NCI-H1417 (cell line): Measurements from ENCODE around the gene EPHA3.

ENCODE experiments used
- DNase-seq, 3 experiments: peaks; one replicate each; lab custom pipeline; 2025; lab: John Stamatoyannopoulos, UW

Gene EPHA3

GRCh38 chr3:89227634-89228033 lies 120.2 kb downstream of the EPHA3 start:
- DNase-seq = no peak

DNA sequence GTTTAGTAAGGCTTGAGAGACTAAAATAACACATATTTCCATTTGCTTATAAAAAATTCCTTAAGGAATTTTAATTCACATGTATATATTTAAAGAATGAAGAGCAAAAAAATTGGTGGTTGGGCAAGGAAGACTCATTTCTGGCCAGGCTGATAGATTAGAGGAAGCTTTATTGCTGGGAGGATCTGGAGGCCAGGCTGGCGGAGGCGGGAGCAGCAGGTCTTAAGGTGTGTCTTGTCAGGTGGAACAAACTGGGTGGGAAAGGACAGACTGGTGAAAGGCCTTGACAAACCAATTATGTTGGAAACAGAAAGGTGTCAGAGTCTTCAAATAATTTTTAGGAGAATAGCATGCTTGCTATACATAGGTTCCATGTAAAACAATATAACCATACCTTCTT lies 124.7 kb downstream of the EPHA3 start:
- no peak for DNase-seq

DNA sequence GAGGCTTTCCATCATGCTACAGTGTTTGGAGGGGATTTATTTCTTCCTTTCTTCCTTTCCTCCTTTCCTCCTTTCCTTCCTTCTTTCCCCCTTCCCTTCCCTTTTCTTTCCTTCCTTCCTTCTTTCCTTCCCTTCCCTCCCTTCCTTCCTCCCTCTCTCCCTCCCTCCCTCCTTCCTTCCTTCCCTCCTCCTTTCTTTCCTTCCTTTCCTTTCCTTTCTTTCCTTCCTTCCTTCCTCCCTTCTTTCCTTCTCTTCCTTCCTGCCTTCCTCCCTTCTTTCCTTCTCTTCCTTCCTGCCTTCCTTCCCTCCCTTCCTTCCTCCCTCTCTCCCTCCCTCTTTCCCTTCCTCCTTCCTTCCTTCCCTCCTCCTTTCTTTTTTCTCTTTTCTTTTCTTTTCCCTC lies 127.2 kb downstream of the EPHA3 start:
- no peak for DNase-seq

GRCh38 chr3:89238846-89239245 lies 131.4 kb downstream of the EPHA3 start:
- no peak for DNase-seq

DNA sequence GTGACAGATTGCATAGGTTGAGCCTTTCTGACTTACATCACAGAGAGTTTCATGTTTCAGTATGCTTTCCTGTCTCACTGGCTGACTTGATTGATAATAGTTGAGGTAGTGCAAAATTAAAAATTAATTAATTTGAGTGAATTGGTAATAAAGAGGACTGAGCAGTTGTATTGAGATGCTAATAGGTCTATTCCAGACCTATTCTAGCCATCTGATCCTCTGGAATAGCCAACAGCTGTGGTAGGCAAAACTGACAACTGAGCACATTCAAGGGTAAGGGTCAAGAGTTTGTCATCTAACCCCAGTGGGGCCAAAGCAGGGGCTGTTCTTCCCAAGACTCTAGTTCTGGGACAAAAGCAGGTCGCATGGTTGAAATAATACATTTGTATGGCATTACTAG lies 132.4 kb downstream of the EPHA3 start:
- no peak for DNase-seq

DNA sequence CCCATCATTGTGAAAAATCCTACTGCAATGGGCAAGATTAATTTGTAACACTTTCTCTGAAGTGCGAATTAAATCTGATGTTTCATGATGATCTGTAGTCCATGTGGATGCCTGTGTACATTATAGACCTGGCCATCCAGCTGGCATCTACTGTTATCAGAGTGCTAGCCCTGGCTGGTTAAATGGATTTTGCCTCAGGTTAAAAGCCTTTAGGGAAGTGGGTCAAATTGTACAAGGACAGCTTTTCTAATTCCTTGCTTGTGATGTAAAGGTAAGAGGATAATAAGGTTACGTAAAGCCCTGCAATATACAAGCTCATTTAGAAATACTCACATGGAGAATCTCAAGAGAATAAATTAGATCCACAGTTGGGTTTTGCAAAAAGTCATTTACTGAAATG lies 138.2 kb downstream of the EPHA3 start:
- peak in 2 of 3 experiments; percentile 45 to 82 for DNase-seq

DNA sequence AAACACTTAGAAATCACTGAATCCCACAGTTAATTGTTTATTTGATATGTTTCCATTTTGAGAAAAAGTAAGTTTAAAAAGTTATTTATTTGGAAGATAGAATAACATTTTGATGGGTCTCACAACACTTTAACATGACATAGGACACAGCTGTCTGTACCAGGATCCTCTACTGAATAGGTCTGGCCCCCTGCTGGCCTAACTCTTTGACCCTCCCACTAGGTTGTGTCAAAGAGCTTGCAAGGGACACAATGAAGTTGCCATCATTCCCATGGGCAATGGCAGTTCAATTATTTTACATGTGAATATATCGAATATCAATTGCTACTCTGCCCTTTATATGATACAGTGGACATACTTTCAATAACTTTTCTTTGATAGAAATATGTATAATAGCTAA lies 138.9 kb downstream of the EPHA3 start:
- no peak for DNase-seq

- peak in 1 of 3 experiments; percentile 37 for DNase-seq
Observed at GRCh38 chr3:89250742-89251141, 143.3 kb downstream of the EPHA3 start.

- no peak for DNase-seq
Observed at GRCh38 chr3:89252016-89252415, 144.6 kb downstream of the EPHA3 start.

DNA sequence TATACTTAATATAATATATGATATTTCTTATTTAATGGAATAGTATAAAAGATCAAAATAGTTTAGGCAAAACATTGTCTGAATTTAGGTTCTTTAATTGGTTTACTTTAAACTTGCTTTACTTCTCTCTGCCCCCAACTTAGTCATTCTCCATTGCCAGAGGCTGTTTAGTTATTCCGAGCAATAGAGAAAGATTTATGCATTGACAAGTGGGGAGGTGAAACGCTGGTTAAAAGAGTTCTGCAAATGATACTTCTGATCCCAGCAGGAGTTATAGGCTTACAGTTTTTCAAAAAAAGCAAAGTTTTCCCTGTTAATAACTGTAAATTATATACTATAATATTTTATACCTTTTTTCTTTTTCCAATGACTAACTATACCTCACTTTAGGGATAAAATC lies 145.4 kb downstream of the EPHA3 start:
- DNase-seq = peak in 1 of 3 experiments; percentile 76

DNA sequence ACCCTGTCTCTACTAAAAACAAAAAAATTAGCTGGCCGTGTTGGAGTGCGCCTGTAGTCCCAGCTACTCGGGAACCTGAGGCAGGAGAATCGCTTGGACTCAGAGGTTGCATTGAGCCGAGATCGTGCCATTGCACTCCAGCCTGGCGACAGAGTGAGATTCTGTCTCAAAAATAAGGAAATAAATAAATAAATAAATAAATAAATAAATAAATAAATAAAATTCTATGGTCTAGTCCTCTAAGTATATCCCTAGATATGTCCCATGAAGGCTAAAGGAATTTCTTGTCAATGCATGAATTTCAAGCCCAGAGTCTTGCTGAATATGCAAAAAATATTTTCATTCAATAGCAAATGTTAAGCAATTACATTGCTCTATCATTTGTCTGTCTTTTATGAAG lies 149.0 kb downstream of the EPHA3 start:
- DNase-seq = no peak

DNA sequence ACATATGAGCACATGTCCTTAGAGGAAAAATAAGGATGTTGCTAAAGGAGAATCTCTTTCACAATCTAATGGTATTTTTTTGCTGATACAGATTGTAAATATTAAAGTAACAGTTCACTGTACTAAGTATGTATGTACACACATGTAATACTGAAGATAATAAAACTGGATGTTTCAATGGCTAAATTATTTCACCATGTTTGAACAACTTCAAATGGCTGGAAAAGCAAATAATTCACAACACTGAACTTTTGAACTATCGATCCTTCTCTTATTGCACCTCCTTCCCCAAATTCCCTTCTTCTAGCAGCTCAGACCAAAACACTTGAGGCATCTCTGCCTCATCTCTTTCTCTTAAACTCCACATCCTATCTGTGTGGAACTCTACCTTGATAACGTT lies 149.5 kb downstream of the EPHA3 start:
- DNase-seq = no peak

GRCh38 chr3:89260721-89261120 lies 153.3 kb downstream of the EPHA3 start:
- no peak for DNase-seq

- DNase-seq = no peak
Observed at GRCh38 chr3:89261673-89262072, 154.3 kb downstream of the EPHA3 start.

DNA sequence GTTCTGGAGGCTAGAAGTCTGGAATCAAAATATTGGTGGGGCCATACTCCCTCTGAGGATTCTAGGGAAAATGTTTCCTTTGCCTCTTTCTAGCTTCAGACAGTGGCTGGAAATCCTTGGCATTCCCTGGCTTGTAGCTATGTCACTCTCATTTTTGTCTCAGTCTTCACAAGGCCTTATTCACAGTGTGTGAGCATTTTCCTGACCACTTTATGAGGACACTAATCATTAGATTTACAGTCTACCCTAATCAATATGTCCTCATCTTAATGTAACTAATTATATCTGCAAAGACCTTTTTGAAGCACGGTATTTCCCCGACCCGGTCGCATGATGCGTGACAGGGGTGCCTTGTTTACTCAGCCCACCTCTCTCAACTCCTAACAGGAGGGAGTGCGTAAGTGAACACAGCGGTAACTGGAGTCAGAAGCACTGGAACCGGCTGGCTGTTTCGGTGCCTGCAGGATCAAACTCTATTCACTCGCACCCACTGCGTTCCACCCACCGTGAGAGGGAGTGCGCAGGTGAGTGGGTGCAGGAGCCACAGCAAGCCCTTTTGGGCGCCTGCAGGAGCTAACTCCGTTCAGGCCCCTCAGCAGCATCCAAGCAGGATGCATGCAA lies 155.0 kb downstream of the EPHA3 start:
- no peak for DNase-seq

DNA sequence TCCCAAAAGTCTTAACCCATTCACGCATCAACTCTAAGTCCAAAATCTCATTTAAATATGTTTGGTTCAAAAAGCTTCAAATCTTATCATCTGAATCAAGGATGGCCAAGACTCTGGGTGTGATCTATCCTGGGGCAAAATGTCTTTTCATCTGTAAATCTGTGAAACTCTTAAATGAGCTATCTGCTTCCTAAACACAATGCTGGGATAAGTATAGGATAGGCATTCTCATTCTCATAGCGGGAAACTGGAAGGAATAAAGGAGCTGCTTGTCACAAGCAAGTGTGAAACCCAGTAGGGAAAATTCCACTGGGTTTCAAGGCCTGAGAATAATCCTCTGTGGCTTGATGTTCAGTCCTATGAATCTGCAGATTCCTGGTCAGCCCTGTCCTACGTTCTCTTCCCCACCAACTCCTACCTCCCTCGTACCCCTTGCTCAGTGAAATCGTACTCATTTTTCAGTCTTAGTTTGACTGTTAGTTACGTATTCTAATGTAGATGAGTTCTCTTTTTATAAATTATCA lies 156.7 kb downstream of the EPHA3 start:
- DNase-seq = no peak

DNA sequence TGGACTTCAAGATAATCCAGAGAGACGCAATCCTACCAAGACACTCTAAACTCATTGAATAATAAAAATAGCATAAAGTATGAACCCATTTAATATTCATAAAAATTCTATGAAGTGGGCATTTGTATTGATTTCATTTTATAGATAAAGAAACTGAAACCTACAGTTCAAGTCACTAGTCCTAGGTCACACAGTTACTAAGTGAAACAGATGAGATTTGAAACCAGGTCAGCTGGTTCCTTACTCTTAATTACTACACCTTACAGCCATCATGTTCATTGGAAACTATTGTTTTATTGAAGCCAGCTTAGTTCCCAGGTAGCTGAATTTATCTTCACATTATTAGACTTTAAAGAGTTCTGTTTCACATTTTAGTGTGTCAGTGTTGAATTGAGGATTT lies 158.7 kb downstream of the EPHA3 start:
- no peak for DNase-seq

DNA sequence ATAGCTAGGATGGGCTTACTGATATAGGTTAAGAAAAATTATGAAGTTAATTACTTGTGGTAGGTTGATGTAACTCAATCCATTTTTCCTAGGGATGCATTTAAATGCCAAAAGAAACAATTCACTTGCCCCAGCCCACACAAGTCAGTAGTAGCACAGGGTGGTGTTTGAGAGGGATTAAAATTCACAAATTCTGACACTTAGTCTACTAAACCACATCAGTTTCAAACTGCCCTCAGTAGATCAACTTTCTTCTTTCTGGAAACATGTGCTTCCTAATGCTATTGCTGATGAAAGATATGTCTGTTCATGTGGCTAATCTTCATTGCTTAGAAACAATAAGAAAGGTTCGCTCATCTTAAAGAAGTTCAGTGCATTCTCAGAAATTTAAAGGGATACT lies 160.6 kb downstream of the EPHA3 start:
- no peak for DNase-seq

DNA sequence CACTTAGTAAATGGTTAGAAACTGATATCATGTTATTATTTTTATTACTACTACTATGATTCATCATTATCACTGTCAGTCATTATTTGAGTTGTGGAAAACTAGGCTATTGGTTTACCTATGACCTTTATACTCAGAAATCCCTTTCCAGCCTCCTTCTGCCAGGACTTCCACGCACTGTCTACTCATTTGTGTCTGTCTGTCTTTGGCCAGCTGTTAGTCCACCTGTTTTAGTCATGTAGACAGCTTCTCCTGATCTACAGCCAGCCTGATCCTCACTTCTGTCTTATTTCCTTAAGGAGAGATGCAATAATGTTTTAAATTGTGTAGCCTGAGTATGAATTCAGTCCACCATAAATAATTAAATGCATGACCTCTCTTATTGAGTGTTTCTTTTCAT lies 162.8 kb downstream of the EPHA3 start:
- DNase-seq = no peak

DNA sequence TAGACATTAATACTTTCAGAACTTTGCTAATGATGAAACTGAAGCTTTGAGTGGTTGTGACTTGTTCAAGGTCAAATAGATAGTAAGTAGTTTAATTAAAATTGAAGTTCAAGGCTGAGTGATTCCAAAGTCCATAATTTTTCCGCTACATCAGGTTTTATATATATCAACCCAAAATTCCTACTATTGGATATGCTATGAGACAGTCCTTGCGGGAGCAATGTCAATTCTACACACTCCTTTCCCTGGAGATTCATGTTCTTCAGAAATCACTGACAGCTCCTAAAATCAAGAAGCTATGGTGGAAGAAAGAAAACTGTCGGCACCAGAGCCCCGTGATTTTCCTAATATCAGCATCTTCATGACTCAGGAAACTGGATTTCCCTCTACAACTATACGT lies 167.6 kb downstream of the EPHA3 start:
- DNase-seq = no peak

- no peak for DNase-seq
Observed at GRCh38 chr3:89276116-89276515, 168.7 kb downstream of the EPHA3 start.

GRCh38 chr3:89278302-89279025 lies 171.0 kb downstream of the EPHA3 start:
- DNase-seq = no peak

DNA sequence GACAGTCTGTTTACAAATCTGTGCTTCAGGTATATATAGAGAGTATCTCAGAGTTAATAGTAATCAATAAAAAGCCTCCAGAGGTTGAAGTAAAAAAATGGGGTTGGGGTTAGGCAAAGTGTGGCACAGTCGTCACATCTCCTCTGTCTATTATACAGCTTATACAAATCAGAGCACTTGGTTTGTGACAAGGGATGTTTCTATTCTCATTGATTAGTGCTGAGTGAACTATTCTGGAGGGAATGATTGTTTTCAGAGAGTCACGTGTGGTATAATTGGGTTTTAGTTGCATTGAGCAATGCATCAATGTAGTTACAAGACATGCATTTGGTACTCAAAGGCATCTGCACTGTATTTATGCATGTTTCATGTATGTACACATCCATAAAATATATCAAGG lies 172.9 kb downstream of the EPHA3 start:
- DNase-seq = no peak
